ENCODE results near the gene CD96. TPM values are rescaled to one million over a fixed set of nuclear protein-coding genes. Genes with fewer than 3 reads are reported as not detected.
"Not testable (repeated sequence)": the region's sequence is repeated elsewhere in the genome, so short reads cannot be mapped to it uniquely, and the experiment has no call there.

The CD96 gene
- total RNA-seq, 2 donors from 2014 or later, result 3.3 to 4.3 TPM

DNA sequence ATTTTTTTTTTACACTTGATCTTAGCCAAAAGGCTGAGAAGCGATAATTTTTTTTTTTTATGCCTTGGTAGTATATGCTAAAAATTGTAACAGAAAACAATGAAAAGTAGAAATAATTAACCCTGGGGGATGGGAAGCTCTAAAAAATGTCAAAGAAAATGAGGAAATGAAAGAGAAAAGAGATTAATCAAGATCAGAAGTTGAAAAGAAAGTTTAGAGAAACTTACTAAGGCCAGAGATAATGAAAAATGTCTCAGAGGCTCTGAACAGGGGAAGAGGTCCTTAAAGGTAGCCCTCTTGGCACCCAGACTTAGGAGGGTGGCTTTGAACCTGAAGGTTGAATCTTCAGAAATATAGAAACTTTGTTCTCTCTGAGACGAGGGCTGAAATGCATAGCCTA is 111.8 kb downstream of the CD96 start:
- intact Hi-C loops (cut with DNase I, micrococcal nuclease), result no loop called here
- DNase-seq (no peak), ATAC-seq (no peak)

DNA sequence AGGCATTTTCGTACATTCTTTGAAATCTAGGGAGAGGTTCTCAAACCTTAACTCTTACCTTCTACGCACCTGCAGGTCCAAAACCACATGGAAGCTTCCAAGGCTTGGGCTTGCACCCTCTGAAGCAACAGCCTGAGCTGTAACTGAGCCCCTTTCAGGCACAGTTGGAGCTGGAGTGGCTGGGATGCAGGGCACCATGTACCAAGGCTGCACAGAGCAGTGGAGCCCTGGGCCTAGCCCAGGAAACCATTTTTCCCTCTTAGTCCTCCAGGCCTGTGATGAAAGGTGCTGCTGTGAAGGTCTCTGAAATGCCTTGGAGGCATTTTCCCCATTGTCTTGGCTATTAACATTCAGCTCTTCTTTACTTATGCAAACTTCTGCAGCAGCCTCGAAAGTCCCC is 120.0 kb downstream of the CD96 start:
- intact Hi-C loops (cut with DNase I, micrococcal nuclease), result no loop called here
- ATAC-seq, result no peak
- no peak for DNase-seq

DNA sequence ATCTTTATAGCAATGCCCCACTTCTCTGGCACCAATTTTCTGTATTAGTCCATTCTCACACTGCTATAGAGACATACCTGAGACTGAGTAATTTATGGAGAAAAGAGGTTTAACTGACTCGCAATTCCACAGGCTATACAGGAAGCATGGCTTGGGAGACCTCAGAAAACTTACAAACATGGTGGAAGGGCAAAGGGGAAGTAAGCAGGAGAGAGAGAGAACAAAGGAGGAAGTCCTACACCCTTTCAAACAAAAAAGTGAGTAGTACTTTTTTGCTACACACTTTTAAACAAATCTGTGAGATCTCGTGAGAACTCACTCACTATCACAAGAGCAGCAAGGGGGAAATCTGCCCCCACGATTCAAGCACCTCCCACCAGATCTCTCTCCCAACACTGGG is 120.9 kb downstream of the CD96 start:
- ATAC-seq (no peak), DNase-seq (no peak)
- intact Hi-C loops (cut with DNase I, micrococcal nuclease), result no loop called here

DNA sequence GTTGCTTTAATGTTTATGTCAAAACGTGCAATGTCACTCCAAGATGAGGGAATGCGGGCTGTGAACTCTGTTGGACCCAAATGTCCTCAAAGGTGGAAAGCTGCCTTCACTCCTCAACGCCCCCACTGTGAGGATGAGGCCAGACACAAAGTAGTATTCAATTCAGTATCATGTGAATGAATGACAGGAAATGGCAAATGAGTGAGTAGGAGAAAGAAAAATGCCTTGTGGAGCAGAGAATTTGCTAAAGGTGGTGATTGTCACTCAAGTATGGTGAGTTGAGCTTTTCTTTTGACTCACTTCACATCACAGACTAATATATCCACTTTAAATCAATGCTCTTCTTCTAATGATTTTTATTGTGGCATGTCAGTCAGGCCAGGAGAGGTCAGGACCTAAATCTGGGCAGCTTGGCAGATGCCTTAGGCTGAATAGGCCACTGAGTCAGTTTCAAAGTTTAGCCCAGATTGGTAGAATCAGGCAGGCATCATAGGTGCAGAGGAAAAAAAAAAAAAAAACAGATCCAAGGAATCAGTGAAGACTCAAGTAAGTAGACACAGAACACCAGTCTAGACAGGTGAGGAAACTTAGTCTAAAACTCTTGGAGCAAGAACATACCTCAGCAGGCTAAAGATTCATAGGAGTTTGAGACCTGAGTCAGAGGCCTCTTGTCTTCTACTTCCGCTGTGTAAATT is 124.2 kb downstream of the CD96 start:
- DNase-seq (no peak), ATAC-seq (no peak)
- intact Hi-C loops (cut with DNase I, micrococcal nuclease), result loop anchor here in 1 of 2 donors (5.0 kb wide), 1 partner anchor 301 kb away; no protein-coding TSS in a partner anchor

DNA sequence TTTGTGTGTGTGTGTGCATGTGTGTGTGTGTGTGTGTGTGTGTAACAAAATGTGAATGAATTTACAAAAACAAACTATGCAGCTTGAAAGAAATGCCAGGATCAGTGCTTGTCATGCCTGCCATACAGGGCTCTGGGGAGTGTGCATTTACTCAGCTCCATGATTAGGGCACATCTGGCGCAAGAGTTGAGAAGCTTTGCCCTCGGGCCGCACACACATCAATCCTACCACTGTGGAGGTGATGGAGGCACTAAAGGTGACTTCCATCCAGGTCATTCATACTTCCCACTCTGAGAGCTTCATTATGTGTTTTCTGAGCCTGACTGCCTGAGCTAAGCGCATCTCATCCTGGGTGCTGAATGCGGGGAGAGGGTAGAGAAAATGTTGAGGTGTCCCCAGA is 125.2 kb downstream of the CD96 start:
- intact Hi-C loops (cut with DNase I, micrococcal nuclease), result loop anchor here in 1 of 2 donors (5.0 kb wide), 1 partner anchor 300 kb away; no protein-coding TSS in a partner anchor
- ATAC-seq (no peak), DNase-seq (no peak)

DNA sequence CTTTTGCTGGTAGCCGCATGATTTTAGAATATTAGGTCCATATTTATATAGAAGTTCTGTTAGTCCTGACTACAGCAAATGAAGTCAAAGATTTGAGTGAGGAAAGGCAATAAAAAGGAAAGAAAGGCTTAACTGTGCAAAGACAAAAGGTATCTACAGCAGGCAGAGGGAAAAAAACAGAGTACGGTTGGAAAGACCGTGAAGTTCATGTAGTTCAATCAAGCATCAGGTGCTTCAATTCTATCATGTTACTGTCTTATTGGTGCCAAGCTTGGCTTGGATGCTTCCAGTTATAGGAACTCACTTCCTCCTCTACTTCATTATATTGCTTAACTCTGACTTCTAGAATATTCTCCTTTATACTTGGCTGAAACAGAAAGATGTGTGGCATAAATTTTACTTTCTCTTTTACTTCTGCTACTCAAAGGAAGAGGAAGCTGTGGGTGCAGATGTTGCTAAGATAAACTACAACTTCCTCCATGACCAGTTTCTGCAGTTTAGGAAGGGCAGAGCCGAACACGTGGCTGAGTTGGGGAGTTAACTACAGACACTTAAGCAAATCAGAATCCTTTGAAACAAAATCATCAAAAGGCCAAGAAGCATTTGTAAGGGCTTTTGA is 125.7 kb downstream of the CD96 start:
- DNase-seq (peak; percentile 33 to 53), ATAC-seq (peak; percentile 87)
- intact Hi-C loops (cut with DNase I, micrococcal nuclease), result loop anchor here in 1 of 2 donors (5.0 kb wide), 1 partner anchor 300 kb away; no protein-coding TSS in a partner anchor

DNA sequence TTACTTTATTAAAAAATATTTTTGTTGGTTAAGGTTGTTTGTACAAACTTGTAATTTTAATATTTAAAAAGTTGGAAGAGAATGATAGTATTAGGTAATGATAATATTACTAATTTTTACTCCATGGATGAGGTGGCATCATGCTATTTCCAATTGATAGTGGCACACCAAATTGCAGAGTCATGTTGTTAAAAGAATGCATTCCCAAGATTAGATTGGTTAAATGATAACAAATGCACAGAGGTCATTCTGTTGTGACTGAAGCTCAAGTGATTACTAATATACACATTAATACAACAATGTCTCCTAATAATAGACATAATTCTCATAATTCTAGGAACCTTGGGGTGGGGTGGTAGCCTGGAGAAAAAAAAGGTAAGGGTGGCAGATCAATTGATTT is 126.3 kb downstream of the CD96 start:
- ATAC-seq (no peak), DNase-seq (no peak)
- intact Hi-C loops (cut with DNase I, micrococcal nuclease), result loop anchor here in 1 of 2 donors (5.0 kb wide), 1 partner anchor 299 kb away; no protein-coding TSS in a partner anchor

DNA sequence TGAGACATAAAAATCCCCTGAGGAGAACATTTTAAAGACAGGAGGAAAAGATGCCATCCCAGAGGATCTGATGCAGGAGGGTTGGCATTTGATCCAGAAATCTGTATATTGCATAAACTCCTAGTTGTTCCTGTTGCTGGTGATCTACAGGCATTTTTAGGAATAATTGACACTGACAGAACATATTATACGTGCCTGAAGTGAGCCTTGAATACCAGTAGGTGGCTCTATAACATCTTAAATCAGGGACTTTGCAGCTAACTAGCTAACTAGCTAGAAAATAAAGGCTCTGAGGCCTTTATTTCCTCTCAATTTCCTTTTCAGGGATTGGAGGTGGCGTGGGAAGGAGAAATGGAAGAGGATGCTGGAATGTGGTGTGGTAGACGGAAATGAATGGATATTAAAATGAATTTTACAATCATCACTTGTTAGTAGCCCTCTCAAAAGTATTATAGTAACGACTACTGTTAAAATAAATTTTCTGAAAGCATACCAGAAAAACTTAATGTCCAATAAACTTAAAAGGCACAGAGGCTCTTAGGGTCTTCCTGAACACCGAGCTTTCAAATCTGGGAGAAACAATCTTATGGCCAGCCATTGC is 127.0 kb downstream of the CD96 start:
- ATAC-seq (peak; percentile 89), DNase-seq (no peak)
- intact Hi-C loops (cut with DNase I, micrococcal nuclease), result loop anchor here in 1 of 2 donors (5.0 kb wide), 1 partner anchor 298 kb away; no protein-coding TSS in a partner anchor

DNA sequence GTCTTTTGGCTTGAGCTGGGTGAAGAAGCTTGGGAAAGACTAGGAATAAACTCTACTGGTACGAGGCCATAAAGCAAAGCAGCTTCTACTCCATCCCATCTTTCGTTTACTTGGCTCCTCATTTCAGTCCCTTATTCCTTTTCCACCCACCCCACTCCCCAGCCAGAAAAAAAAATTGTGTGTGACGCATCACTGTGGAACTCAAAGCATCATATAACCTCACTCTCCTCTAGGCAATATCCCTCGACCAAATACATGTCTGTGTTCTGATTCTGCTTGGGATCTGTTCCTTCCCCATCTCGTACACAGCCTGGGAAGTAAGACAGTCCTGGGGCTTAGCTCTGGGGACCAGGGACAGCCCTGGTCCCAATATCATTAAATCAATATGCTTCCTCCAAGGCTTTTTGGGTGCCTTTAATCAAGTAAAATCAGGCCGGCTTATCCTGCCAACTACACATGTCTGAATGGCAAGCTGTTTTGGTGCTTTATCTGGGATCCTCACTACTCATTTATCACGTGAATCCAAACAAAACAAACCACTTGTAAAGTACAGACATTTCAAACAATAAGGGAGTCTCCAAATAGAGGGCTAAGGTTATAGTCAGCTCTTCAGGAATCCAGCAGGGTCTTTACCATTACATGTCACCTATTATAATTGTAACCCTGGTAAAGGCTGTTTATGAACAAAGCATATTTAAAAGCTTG is 128.1 kb downstream of the CD96 start:
- DNase-seq, result no peak
- intact Hi-C loops (cut with DNase I, micrococcal nuclease), result loop anchor here in 1 of 2 donors (5.0 kb wide), 1 partner anchor 297 kb away; no protein-coding TSS in a partner anchor
- no peak for ATAC-seq

DNA sequence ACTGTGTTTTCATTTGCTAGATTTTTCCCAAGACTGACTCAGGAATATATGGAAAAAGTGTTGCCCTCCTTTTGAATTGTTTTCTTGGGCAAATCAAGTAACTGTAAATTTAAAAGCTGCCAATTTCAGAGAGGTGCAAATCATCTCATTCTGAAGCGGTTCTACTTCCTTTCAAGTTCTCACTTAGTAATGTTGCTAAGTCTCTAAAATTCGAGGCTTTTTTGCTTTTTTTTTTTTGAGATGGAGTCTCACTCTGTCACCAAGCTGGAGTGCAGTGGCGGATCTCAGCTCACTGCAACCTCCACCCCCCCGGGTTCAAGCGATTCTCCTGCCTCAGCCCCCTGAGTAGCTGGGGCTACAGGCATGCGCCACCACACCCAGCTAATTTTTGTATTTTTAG is 130.5 kb downstream of the CD96 start:
- DNase-seq; intact Hi-C loops (cut with DNase I, micrococcal nuclease); ATAC-seq: not testable (repeated sequence)

DNA sequence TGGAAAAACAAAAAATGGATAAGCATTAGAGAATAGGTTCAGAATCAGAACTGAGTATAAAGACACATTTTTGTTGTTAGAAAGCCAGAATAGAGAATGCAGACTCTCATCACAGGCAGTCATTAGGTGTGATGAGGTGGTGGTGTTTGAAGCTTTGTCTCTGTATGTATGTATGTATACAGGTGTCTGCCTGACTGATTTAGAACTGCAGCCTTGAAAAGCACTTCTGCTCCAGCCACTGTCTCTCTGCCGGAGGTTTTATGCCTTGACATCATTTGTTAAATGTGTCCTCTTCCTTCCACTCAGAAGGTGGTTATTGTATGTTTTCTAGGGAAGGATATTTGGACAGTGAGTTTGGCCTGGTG is 133.8 kb downstream of the CD96 start:
- ATAC-seq, result no peak
- no peak for DNase-seq
- intact Hi-C loops (cut with DNase I, micrococcal nuclease), result no loop called here

DNA sequence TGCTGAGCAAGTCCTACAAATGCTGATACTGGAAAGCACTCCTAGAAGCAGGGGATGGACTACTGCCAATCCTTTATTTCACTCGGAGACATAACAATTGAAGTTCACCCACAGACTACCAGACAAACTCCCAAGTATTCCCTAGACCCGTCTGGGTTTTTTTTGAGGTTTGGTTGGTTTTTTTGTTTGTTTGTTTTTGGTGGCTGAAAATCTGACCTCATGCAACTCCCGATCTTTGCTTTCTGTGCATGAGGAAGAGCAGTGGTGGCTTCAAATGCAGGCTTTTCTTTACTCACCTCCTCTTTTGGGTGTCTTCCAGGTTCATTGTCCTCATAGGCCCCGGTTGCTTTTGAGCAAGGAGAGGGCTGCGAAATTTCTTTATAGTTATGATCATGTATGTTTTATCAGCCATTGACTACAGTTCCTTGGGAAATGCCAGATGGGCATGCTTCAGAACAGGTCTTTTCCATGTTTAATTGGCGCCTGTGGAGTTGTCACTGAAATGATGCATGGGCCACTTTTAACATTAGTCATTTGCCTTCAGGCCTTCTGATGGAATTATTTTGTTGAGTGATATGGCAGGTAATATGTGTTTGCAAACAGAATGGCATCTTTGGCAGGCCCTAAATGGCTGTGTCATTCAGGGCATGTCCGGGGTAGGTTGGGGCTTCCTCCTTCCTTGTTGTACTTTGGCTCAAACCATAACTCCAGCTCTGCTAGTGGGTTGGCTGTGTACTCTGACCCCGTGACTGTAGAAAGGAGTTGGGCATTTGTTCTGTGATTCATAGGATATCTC is 134.4 kb downstream of the CD96 start:
- intact Hi-C loops (cut with DNase I, micrococcal nuclease), result no loop called here
- DNase-seq (peak; percentile 63 to 85), ATAC-seq (peak; percentile 87)

DNA sequence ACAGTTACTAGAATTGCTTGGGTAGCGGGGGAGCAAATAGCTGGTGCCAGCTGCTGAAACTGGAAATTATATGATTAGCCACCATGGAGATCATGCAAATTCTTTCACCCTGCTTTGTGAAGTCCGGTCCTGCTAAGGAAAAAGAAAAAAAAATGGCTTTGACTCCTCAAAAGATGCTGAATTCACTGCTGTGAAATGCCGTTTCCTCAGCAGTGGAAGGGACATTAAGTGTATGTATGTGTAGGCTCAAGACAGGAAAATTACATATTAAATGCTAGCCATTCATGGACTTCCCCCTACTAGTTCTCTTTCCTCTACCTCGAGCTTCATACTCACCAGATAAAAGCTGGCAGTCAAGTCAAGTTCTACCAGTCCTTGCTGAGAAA is 135.0 kb downstream of the CD96 start:
- intact Hi-C loops (cut with DNase I, micrococcal nuclease), result no loop called here
- ATAC-seq (no peak), DNase-seq (no peak)

DNA sequence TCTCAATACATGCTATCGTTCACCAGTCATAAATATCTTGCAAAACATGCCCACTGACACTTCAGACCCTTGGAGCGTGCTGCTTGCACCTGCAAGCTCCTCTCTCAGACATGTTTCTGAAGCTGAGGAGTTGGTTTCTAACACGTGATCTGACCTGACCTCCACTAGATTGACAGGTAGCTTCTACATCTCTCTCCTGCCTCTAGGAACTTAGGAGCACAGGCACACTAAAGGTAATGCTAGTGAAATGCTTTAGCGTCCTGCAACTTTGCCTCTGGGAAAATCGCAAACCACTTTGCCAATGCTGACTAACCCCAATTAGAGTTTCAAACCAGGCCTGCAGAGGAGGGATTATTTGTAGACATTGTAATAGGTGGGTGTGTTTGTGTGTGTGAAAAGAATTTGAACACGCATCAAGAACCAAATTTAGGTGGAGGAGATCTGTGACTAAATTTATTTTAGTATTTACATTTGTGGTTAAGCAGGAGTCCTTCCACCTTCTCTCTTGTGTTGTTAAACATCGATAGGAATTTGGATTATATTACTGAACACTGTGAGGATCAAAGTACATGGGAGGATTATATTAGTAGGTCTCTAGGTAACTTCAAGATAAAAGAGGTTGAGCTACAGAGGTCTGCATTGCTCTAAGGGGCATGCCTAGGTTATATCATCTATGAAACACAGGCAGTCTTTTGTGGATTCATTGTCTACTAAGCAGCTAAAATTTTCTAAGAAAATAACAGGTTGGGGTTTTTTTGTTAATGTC is 139.8 kb downstream of the CD96 start:
- ATAC-seq (peak; percentile 80), DNase-seq (no peak)
- intact Hi-C loops (cut with DNase I, micrococcal nuclease), result no loop called here

DNA sequence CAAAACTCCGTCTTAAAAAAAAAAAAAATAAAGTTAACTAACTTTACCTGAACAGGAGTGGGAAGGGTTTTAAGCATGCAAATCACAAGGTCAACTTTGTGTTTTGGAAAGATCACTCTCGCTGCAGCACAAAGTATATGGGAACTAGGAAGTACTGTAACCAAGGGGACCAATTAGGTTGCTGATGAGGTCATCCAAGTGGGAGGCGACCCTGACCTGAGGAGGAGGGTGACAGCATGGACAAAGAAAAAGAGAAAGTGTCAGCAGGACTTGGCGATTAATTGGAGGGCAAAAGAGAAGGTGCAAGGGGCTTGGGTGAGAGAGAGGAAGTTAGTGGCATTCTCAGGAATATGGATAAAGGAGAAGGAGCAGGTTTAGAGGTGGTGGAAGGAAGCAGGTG is 142.6 kb downstream of the CD96 start:
- intact Hi-C loops (cut with DNase I, micrococcal nuclease), result no loop called here
- ATAC-seq (no peak), DNase-seq (no peak)

DNA sequence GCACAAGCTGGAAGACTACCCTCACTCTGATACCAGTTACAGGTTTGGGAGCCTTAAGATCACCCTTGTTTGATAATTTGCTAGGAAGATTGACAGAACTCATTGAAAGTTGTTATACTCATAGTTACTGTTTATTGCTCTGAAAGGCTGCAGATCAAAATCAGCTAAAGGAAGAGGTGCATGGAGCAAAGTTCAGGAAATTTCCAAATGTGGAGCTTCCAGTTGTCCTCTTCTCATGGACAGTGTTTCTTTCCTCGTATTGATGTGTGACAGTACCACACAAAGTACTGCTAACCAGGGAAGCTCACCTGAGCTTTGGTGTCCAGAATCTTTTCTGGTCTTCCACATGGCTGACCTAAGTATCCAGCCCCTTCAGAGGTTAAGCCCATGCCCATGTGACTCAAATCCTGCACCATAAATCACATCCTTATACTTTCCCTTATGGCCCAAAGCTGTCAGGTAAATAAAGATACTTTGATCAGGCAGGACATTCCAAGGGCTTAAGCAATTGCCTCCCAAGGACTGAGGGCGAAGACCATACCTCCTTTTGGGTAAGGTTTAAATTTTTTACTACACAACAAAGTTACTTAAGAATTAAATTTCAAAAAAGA is 146.3 kb downstream of the CD96 start:
- peak; percentile 45 for ATAC-seq

DNA sequence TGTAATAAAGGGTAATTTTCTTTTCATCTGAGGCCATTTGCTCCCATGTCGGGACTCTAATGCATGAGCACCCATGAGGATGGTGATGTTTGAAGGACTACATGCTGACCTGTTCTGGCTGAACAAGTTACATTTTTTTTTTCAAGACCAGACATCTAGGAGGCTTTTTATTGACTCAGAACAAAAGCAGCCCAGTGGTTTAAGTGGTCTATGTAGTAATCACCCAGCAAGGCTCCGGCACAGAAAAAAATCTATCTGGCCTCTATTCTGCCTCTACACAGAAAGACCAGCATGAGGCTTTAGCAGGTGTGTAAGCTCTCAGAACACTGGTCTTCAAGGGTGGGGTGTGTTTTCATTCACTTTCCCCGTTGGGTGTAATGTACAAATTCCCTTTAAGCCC is 148.2 kb downstream of the CD96 start:
- DNase-seq, result no peak
- no peak for ATAC-seq
- intact Hi-C loops (cut with DNase I, micrococcal nuclease), result no loop called here

More for the DNA sequence above, 146.3 kb downstream of the CD96 start:
- intact Hi-C loops (cut with DNase I, micrococcal nuclease), result no loop called here
- no peak for DNase-seq
